Testis (tissue), 3 donors: ENCODE results near the gene THAP12. TPM values are rescaled to one million over a fixed set of nuclear protein-coding genes. Genes with fewer than 3 reads are reported as not detected.

Experiments
- DNase-seq: peaks from one replicate; pipeline ENCODE4 v3.0.0-alpha.2; 2019
- H3K27ac ChIP-seq, 2 donors: fragments of 200-600 bp; sonication (generic); one replicate each; pipeline ENCODE4 v1.5.1; 2019
- H3K27me3 ChIP-seq: fragments of 200-600 bp; sonication (generic); one replicate; pipeline ENCODE4 v1.5.1; 2019
- H3K36me3 ChIP-seq: fragments of 200-600 bp; sonication (generic); one replicate; pipeline ENCODE4 v1.5.1; 2017; ENCODE audit warnings: low read depth; ENCODE audit errors: missing control alignments
- H3K4me1 ChIP-seq: fragments of 200-600 bp; sonication (generic); one replicate; pipeline ENCODE4 v1.5.1; 2019
- H3K4me3 ChIP-seq, 2 donors: fragments of 200-600 bp; sonication (generic); one replicate each; pipeline ENCODE4 v1.5.1; 2017 to 2019
- H3K9me3 ChIP-seq: fragments of 200-600 bp; sonication (generic); one replicate; pipeline ENCODE4 v1.5.1; 2017
- POLR2A ChIP-seq: fragments of 450-650 bp; IDR thresholded peaks from one replicate; pipeline ENCODE4 v1.6.1; 2017; ENCODE audit warnings: antibody characterized with exemption, mild to moderate bottlenecking, moderate library complexity
- WGBS, 2 donors: methylation state at CpG; one replicate each; pipeline ENCODE4 v1.1.5; 2018; 5-methylcytosine and 5-hydroxymethylcytosine counted together
- intact Hi-C: fragments of 100-400 bp; cut with DNase I; formaldehyde crosslinking; loops from one replicate; pipeline ENCODE4 v1.15.1; 2023; ENCODE audit warnings: low total_unique reads
- polyA plus RNA-seq: library from polyadenylated mRNA; stranded (reverse); fragments of 350-450 nt; fragmentation: Illumina TruSeq; extraction: RNeasy Lipid Tissue Mini Kit (QIAGEN cat#74804); gene quantifications from one replicate; pipeline ENCODE4 v1.2.3, GENCODE V29; 2014; ENCODE audit warnings: low read depth, low replicate concordance; ENCODE audit not compliant: insufficient read depth
- small RNA-seq, 2 donors: library from RNA; depleted of rRNA; stranded (forward); fragments of <200 nt; gene quantifications; one replicate each; pipeline ENCODE3, GENCODE V24; 2016
- total RNA-seq, 2 donors: library from RNA; depleted of rRNA; stranded (reverse); fragments of >200 nt; gene quantifications; one replicate each; pipeline ENCODE4 v1.2.3, GENCODE V29; 2016
- TF ChIP-seq, protein P1 (sequence below), 3 experiments: fragments of 450-650 bp in 2 of 3; fragments of 200-600 bp in 1 of 3; sonication (generic) in 1 of 3; IDR thresholded peaks; one replicate each; pipeline ENCODE4 v1.5.1; 2016 to 2019; ENCODE audit warnings: antibody characterized with exemption in 3 of 3, mild to moderate bottlenecking in 2 of 3, moderate library complexity in 1 of 3

Gene THAP12
- total and polyA plus RNA-seq, 3 donors from 2014 or later: 37.7 to 41.0 (median 39.8) TPM

DNA sequence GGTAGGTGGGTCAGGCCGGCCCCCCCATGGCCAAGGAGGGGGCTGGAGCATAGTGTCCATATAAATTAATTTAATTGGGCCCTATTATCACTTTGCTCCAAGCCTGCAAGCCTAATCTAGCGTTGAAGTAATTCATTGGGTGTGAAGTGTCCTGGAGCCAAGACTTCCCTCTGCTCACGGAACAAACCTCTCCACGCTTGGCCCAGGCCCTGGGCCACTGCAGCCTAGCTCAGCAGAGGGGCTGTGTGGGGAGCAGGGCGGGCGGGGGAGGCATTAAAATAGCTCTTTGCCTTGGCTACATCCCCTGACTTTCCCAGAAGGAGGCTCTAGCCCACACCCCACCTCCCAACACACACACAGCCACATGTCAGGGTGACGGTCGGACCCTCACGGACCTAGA lies 73.5 kb downstream of the THAP12 start:
- peak; percentile 29 for DNase-seq
- Histone ChIP-seq H3K27ac (no peak overlapping the region), H3K4me3 (no peak overlapping the region), H3K9me3 (no peaks in the 10 kb centered on the region), H3K36me3 (no peaks in the 10 kb centered on the region), H3K4me1 (no peaks in the 10 kb centered on the region), H3K27me3 (no peaks in the 10 kb centered on the region)
- intact Hi-C loops: no loop called here
- TF ChIP-seq POLR2A: no peak
- TF ChIP-seq, protein P1, sequence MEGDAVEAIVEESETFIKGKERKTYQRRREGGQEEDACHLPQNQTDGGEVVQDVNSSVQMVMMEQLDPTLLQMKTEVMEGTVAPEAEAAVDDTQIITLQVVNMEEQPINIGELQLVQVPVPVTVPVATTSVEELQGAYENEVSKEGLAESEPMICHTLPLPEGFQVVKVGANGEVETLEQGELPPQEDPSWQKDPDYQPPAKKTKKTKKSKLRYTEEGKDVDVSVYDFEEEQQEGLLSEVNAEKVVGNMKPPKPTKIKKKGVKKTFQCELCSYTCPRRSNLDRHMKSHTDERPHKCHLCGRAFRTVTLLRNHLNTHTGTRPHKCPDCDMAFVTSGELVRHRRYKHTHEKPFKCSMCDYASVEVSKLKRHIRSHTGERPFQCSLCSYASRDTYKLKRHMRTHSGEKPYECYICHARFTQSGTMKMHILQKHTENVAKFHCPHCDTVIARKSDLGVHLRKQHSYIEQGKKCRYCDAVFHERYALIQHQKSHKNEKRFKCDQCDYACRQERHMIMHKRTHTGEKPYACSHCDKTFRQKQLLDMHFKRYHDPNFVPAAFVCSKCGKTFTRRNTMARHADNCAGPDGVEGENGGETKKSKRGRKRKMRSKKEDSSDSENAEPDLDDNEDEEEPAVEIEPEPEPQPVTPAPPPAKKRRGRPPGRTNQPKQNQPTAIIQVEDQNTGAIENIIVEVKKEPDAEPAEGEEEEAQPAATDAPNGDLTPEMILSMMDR (IDR thresholded peaks at IDR 0.05): no peak
- 67 to 72% methylated on average over 8 to 9 of the region's 9 CpGs for WGBS, 2 donors

DNA sequence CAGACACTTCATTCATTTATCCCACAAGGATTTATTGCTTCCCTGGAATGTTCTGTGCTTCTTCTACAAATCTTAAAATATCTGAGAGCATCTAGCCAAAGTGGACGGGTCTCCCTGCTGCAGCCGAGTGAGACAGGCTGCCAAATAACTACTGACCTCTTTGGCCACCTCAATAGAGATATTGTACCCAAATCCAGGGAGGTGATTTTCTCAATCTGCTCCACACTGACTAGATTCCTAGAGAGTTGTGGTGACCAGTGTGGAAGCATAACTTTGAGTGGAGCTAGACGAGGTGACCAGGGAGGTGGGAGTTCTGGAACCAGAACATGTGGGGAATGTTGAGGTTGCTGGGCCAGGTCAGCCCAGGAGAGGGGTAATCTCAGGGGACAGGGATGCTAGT lies 77.5 kb downstream of the THAP12 start:
- TF ChIP-seq POLR2A: no peak
- TF ChIP-seq, protein P1 (IDR thresholded peaks at IDR 0.05): no peak
- Histone ChIP-seq H3K36me3 (no peaks in the 10 kb centered on the region), H3K27ac (no peak overlapping the region), H3K4me3 (no peak overlapping the region), H3K4me1 (no peaks in the 10 kb centered on the region), H3K9me3 (no peaks in the 10 kb centered on the region), H3K27me3 (no peaks in the 10 kb centered on the region)
- 39 to 45% methylated on average over 3 of the region's 3 CpGs for WGBS, 2 donors
- no peak for DNase-seq
- intact Hi-C loops: no loop called here

DNA sequence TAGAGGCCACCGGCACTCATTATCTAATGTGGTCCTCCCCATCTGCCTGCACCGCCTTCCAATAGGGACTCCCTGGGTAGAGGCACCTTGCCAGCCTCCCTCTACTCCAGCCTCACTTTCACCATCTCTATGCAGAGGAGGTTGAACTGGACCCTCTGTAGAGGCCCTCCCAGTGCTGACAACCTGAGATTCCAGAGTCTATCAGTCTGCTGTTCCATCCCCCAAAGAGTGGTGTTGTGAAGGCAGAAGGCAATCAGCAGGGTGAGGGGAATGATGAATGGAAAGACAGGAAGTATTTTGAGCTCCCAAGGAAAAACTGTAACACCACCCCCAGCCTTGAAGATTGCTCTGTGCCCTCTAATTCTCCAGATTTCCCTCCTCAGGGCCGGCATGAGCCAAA lies 77.9 kb downstream of the THAP12 start:
- TF ChIP-seq POLR2A: no peak
- TF ChIP-seq, protein P1 (IDR thresholded peaks at IDR 0.05): no peak
- H3K9me3 ChIP-seq: no peaks in the 10 kb centered on the region
- no peaks in the 10 kb centered on the region for H3K27me3 ChIP-seq
- intact Hi-C loops: no loop called here
- WGBS, 2 donors: 68 to 78% methylated on average over 3 of the region's 3 CpGs
- no peaks in the 10 kb centered on the region for H3K36me3 ChIP-seq
- DNase-seq: no peak
- H3K4me1 ChIP-seq: no peaks in the 10 kb centered on the region
- no peak overlapping the region for H3K27ac ChIP-seq
- H3K4me3 ChIP-seq: no peak overlapping the region

Small RNA genes lying within 50 kb of the gene (small RNA-seq; reads per million reads assigned to genes)
- 0 reads per million in 2 donors for gene RF00019

Other genes with a start within 250 kb of the THAP12 start
- 1 to 10 TPM; 2.8 to 4.3 TPM for gene WNT11, start 174.6 kb downstream of the THAP12 start, total RNA-seq
- 2.7 TPM for gene WNT11, start 174.6 kb downstream of the THAP12 start, polyA plus RNA-seq
- gene GVQW3, start 191 bp upstream of the THAP12 start, total RNA-seq: 1 to 10 TPM; 5.9 to 8.2 TPM
- gene GVQW3, start 191 bp upstream of the THAP12 start, polyA plus RNA-seq: 11.0 TPM
- gene EMSY, start 63.9 kb upstream of the THAP12 start, total RNA-seq: 10 to 100 TPM; 35.7 to 45.5 TPM
- 23.1 TPM for gene EMSY, start 63.9 kb upstream of the THAP12 start, polyA plus RNA-seq